HPDE6-E6E7 (cell line): Measurements from ENCODE around the gene IP6K1.
A peak's percentile ranks its signal among the peaks of the same experiment; 100 is the strongest.
"Not testable (repeated sequence)": the region's sequence is repeated elsewhere in the genome, so short reads cannot be mapped to it uniquely, and the experiment has no call there.

Experiments used
- DNase-seq: peaks from one replicate; pipeline ENCODE4 v3.0.0; 2011; ENCODE audit warnings: missing footprints; ENCODE audit errors: extremely low spot score

IP6K1 gene

GRCh38 chr3:49712166-49712565 is 74.2 kb downstream of the IP6K1 start:
- no peak for DNase-seq

- DNase-seq, result no peak
Observed at GRCh38 chr3:49711489-49711888, 74.9 kb downstream of the IP6K1 start.

- no peak for DNase-seq
Observed at GRCh38 chr3:49709852-49710251, 76.5 kb downstream of the IP6K1 start.

GRCh38 chr3:49707113-49707480 is 79.2 kb downstream of the IP6K1 start:
- DNase-seq, result no peak

GRCh38 chr3:49706456-49707112 is 79.8 kb downstream of the IP6K1 start:
- no peak for DNase-seq

GRCh38 chr3:49705390-49705960 is 80.9 kb downstream of the IP6K1 start:
- no peak for DNase-seq

GRCh38 chr3:49704629-49705028 is 81.7 kb downstream of the IP6K1 start:
- no peak for DNase-seq

- DNase-seq, result no peak
Observed at GRCh38 chr3:49703956-49704355, 82.4 kb downstream of the IP6K1 start.

- peak; percentile 49 for DNase-seq
Observed at GRCh38 chr3:49703443-49703927, 82.9 kb downstream of the IP6K1 start.

GRCh38 chr3:49702672-49703071 is 83.7 kb downstream of the IP6K1 start:
- DNase-seq, result no peak

GRCh38 chr3:49701388-49702077 is 84.8 kb downstream of the IP6K1 start:
- DNase-seq, result no peak

- DNase-seq, result no peak
Observed at GRCh38 chr3:49700453-49701128, 85.8 kb downstream of the IP6K1 start.

GRCh38 chr3:49700014-49700413 is 86.3 kb downstream of the IP6K1 start:
- no peak for DNase-seq

GRCh38 chr3:49699281-49699979 is 86.9 kb downstream of the IP6K1 start:
- no peak for DNase-seq

- not testable (repeated sequence) for DNase-seq
Observed at GRCh38 chr3:49695350-49696015, 90.9 kb downstream of the IP6K1 start.

- DNase-seq, result not testable (repeated sequence)
Observed at GRCh38 chr3:49694409-49695070, 91.8 kb downstream of the IP6K1 start.

- DNase-seq, result not testable (repeated sequence)
Observed at GRCh38 chr3:49691481-49691880, 94.9 kb downstream of the IP6K1 start.

GRCh38 chr3:49690856-49691255 is 95.5 kb downstream of the IP6K1 start:
- not testable (repeated sequence) for DNase-seq

- not testable (repeated sequence) for DNase-seq
Observed at GRCh38 chr3:49689908-49690624, 96.3 kb downstream of the IP6K1 start.
